ENCODE measurements around the gene COPG1. TPM values are rescaled to one million over a fixed set of nuclear protein-coding genes. Genes with fewer than 3 reads are reported as not detected.
A peak's percentile ranks its signal among the peaks of the same experiment; 100 is the strongest.

Gene COPG1
- total and polyA plus RNA-seq, 10 of the 15 experiments (the other 5 are each of a cell fraction or from before 2014, with no cell fraction given) = 54.8 to 143 (median 91.2) TPM

- TF ChIP-seq, protein P1, sequence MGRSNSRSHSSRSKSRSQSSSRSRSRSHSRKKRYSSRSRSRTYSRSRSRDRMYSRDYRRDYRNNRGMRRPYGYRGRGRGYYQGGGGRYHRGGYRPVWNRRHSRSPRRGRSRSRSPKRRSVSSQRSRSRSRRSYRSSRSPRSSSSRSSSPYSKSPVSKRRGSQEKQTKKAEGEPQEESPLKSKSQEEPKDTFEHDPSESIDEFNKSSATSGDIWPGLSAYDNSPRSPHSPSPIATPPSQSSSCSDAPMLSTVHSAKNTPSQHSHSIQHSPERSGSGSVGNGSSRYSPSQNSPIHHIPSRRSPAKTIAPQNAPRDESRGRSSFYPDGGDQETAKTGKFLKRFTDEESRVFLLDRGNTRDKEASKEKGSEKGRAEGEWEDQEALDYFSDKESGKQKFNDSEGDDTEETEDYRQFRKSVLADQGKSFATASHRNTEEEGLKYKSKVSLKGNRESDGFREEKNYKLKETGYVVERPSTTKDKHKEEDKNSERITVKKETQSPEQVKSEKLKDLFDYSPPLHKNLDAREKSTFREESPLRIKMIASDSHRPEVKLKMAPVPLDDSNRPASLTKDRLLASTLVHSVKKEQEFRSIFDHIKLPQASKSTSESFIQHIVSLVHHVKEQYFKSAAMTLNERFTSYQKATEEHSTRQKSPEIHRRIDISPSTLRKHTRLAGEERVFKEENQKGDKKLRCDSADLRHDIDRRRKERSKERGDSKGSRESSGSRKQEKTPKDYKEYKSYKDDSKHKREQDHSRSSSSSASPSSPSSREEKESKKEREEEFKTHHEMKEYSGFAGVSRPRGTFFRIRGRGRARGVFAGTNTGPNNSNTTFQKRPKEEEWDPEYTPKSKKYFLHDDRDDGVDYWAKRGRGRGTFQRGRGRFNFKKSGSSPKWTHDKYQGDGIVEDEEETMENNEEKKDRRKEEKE (IDR thresholded peaks at IDR 0.05) = no peak
- TF ChIP-seq EP300 (IDR thresholded peaks at IDR 0.05; ENCODE audit: borderline replicate concordance in 1 of 2, control insufficient read depth in 1 of 2, low read depth in 2 of 2, low read length in 2 of 2) (peak in 1 of 2 experiments; percentile 22; a peak in 1 of 4 replicates), ASH2L (IDR thresholded peaks at IDR 0.05; ENCODE audit: borderline replicate concordance, low read depth) (no peak), RB1 (IDR thresholded peaks at IDR 0.05; ENCODE audit: borderline replicate concordance) (peak; percentile 54), STAT3 (IDR thresholded peaks at IDR 0.05; ENCODE audit: low read depth, low read length) (no peak), MTA3 (IDR thresholded peaks at IDR 0.05; ENCODE audit: borderline replicate concordance, low read length) (no peak), RBBP5 (conservative IDR thresholded peaks at IDR 0.05) (no peak), TCF3 (IDR thresholded peaks at IDR 0.05; ENCODE audit: borderline replicate concordance, insufficient read depth, low read depth, low read length) (no peak), SIX5 (IDR thresholded peaks at IDR 0.05; ENCODE audit: low read depth, low read length, severe bottlenecking) (no peak), MTA2 (IDR thresholded peaks at IDR 0.05; ENCODE audit: low read depth) (no peak), YBX1 (IDR thresholded peaks at IDR 0.05) (no peak), RAD51 (IDR thresholded peaks at IDR 0.05) (peak; percentile 53; the same call in 1 of the 2 replicates), MYC (IDR thresholded peaks at IDR 0.05; ENCODE audit: insufficient read depth, insufficient read length, insufficient replicate concordance, low read length, severe bottlenecking) (no peak), CUX1 (IDR thresholded peaks at IDR 0.05; ENCODE audit: insufficient replicate concordance, low read depth, low read length) (peak; percentile 23), CEBPB (IDR thresholded peaks at IDR 0.05; ENCODE audit: borderline replicate concordance in 1 of 2, low read depth in 2 of 2, low read length in 2 of 2) (no peak), NBN (IDR thresholded peaks at IDR 0.05) (no peak)
- TF ChIP-seq, protein P2, sequence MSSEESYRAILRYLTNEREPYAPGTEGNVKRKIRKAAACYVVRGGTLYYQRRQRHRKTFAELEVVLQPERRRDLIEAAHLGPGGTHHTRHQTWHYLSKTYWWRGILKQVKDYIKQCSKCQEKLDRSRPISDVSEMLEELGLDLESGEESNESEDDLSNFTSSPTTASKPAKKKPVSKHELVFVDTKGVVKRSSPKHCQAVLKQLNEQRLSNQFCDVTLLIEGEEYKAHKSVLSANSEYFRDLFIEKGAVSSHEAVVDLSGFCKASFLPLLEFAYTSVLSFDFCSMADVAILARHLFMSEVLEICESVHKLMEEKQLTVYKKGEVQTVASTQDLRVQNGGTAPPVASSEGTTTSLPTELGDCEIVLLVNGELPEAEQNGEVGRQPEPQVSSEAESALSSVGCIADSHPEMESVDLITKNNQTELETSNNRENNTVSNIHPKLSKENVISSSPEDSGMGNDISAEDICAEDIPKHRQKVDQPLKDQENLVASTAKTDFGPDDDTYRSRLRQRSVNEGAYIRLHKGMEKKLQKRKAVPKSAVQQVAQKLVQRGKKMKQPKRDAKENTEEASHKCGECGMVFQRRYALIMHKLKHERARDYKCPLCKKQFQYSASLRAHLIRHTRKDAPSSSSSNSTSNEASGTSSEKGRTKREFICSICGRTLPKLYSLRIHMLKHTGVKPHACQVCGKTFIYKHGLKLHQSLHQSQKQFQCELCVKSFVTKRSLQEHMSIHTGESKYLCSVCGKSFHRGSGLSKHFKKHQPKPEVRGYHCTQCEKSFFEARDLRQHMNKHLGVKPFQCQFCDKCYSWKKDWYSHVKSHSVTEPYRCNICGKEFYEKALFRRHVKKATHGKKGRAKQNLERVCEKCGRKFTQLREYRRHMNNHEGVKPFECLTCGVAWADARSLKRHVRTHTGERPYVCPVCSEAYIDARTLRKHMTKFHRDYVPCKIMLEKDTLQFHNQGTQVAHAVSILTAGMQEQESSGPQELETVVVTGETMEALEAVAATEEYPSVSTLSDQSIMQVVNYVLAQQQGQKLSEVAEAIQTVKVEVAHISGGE (CRISPR knock-in tag; IDR thresholded peaks at IDR 0.05) = no peak
These were observed 67.0 kb downstream of the COPG1 start (continued) for GRCh38 chr3:129316248-129317013.
